ENCODE data around the gene DAAM1. TPM values are rescaled to one million over a fixed set of nuclear protein-coding genes. Genes with fewer than 3 reads are reported as not detected.

DAAM1 gene
- total and polyA plus RNA-seq, 12 donors: 7.4 to 37.4 (median 24.9) TPM

GRCh38 chr14:59305231-59305630 is 116.8 kb downstream of the DAAM1 start:
- TF ChIP-seq POLR2A (IDR thresholded peaks at IDR 0.05) (no peak), CTCF (IDR thresholded peaks at IDR 0.05) (no peak)
- Histone ChIP-seq H3K27me3 (no peaks in the 10 kb centered on the region), H3K4me1 (replicated peaks in 1 of 2) (no peaks in the 10 kb centered on the region), H3K27ac (no peak overlapping the region), H3K36me3 (replicated peaks in 1 of 2) (no peaks in the 10 kb centered on the region), H3K9me3 (replicated peaks in 1 of 3) (no peaks in the 10 kb centered on the region), H3K4me3 (no peak overlapping the region)
- DNase-seq: no peak
- intact Hi-C loops (cut with DNase I): no loop called here

- TF ChIP-seq POLR2A (IDR thresholded peaks at IDR 0.05) (no peak), CTCF (IDR thresholded peaks at IDR 0.05) (no peak)
- no peak overlapping the region for H3K4me3 ChIP-seq
- no peak for DNase-seq
- H3K4me1 ChIP-seq (replicated peaks in 1 of 2): peaks cover 0 to 3% of the 10 kb centered on the region in 2 donors
- H3K27me3 ChIP-seq: no peaks in the 10 kb centered on the region
- H3K27ac ChIP-seq: no peak overlapping the region
- intact Hi-C loops (cut with DNase I): no loop called here
- no peaks in the 10 kb centered on the region for H3K36me3 ChIP-seq (replicated peaks in 1 of 2)
- WGBS, 4 donors: 28 to 75% (median 67%) methylated on average over 1 of the region's 1 CpG
- H3K9me3 ChIP-seq (replicated peaks in 1 of 3): no peaks in the 10 kb centered on the region
Measured at GRCh38 chr14:59305836-59306555, 117.5 kb downstream of the DAAM1 start.

- intact Hi-C loops (cut with DNase I): no loop called here
- H3K36me3 ChIP-seq (replicated peaks in 1 of 2): no peaks in the 10 kb centered on the region
- DNase-seq: no peak
- no peak overlapping the region for H3K4me3 ChIP-seq
- TF ChIP-seq POLR2A (IDR thresholded peaks at IDR 0.05) (no peak), CTCF (IDR thresholded peaks at IDR 0.05) (no peak)
- no peak overlapping the region for H3K27ac ChIP-seq
- no peaks in the 10 kb centered on the region for H3K9me3 ChIP-seq (replicated peaks in 1 of 3)
- no peaks in the 10 kb centered on the region for H3K27me3 ChIP-seq
- H3K4me1 ChIP-seq (replicated peaks in 1 of 2): peaks cover 0 to 3% of the 10 kb centered on the region in 2 donors
- WGBS, 4 donors: 73 to 95% (median 92%) methylated on average over 1 of the region's 1 CpG
Measured at GRCh38 chr14:59306775-59307174, 118.3 kb downstream of the DAAM1 start.

- DNase-seq: no peak
- Histone ChIP-seq H3K4me3 (no peak overlapping the region), H3K36me3 (replicated peaks in 1 of 2) (no peaks in the 10 kb centered on the region), H3K9me3 (replicated peaks in 1 of 3) (no peaks in the 10 kb centered on the region), H3K27ac (no peak overlapping the region), H3K4me1 (replicated peaks in 1 of 2) (peaks cover 0 to 3% of the 10 kb centered on the region in 2 donors), H3K27me3 (no peaks in the 10 kb centered on the region)
- intact Hi-C loops (cut with DNase I): no loop called here
- TF ChIP-seq POLR2A (IDR thresholded peaks at IDR 0.05) (no peak), CTCF (IDR thresholded peaks at IDR 0.05) (no peak)
Measured at GRCh38 chr14:59308086-59308485, 119.6 kb downstream of the DAAM1 start.
